CMK (cell line): ENCODE measurements around the gene RIN3.

Experiments
- DNase-seq: peaks from one replicate; pipeline ENCODE4 v3.0.0-alpha.2; 2010; ENCODE audit warnings: low read depth

RIN3 gene

DNA sequence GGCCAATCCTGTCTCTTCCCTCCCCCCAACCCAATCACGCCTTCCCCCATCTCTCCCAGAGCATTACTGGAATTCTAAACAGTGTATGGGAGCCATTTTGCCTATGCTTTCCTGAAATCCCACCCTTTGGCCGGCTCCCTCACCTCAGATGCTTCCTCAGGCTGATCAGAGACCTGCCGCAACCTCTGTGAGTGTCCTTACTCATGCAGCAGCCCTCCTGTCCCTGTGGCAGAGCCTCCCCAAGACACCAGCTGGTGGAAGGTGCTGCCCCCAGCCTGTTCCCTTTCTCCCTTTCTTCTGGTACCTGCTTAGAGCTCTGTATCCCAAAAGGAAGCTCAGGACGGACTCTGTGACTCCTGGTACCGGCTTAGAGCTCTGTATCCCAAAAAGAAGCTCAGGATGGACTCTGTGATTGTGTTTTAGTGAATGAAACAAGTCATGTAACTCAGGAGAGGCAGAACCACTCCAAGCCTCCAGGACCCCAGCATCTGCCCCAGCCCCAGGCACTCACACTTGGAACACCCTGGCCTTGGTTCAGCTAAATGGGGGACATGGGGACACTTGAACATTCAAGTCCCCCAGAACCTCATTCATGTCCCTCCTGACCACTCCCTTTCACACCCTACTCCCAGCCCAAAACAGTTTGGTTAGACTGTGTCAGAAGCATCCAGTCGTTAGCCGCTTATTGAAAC is 29.3 kb upstream of the RIN3 start:
- DNase-seq, result no peak

DNA sequence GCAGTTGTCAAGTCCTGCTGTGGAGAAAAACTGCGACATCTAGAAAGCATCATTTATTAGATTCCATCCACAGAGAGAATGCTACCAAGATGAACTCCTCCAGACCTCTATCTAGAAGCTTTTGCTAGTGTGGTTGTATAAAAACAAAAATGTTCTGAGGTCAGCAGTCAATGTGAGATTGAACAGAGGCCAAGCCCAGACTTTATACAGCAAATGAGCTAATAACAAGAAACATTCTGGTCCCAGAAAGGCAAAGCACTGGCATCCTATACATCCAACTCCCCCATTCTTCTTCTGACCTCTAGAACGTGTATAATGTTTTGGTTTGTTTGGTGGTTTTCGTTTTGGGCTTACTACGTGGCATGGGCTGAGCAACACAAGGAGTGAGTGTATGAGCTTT is 26.7 kb upstream of the RIN3 start:
- no peak for DNase-seq

DNA sequence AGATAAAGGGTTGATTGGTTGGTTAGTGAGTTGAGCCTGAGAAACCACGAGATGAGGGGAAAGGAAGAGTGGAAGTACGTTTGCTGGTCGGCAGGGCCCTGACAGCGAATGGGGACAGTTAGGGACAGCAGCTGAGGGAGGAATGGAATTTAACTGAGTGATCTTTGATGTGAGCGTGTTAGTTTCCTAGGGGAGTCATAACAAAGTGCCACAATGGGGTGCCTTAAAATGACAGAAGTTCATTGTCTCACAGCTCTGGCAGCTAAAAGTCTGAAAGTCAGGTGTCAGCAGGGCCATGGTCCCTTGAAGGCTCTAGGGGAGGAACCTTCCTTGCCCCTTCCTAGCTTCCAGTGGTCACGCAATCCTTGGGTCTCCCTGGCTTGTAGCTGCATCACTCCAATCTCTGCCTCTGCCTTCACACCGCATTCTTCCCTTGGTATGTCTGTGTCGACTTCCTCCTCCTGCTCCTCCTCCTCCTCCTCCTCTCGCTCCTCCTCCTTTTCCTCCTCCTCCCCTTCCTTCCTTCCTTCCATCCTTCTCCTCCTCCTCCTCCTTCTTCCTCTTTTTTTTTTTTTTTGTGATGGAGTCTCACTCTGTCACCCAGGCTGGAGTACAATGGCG is 26.0 kb upstream of the RIN3 start:
- no peak for DNase-seq

DNA sequence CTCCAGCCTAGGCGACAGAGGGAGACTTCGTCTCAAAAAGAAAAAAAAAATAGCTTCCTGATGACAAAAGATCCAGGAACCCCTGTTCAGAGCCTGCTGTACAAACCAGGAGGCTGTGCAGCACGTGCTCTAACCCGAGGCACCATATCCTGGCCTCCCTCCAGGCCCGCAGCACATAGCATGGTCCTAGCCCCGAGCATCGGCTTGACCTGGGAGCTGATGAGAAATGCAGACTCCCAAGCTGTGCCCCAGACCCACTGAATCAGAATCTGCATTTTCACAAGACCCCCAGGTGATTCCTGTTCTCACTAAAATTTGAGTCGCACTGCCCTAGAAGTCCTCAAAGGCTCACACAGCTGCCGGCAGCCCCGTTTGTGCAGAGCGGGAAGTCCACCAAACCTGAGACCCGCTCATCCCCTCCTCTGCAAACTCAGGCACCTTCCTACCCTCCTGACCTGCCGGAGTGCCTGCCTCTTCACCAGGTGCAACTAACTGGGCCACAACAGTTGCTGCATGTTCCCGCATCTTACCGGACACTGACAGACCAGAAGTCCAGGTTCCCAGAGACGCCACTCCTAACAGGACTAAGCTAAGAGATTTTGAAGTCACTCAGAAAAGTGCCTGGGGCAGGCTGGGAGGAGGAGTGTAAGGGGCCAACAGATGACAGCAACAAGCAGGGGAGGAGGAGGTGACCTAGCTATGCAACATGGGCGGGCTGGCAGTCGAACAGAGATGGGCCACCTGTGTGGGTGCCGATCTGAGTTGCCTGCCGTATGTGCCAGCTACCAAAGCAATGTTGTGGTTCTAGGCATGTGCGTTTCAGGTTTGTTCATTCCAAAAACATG is 24.0 kb upstream of the RIN3 start:
- DNase-seq, result no peak

DNA sequence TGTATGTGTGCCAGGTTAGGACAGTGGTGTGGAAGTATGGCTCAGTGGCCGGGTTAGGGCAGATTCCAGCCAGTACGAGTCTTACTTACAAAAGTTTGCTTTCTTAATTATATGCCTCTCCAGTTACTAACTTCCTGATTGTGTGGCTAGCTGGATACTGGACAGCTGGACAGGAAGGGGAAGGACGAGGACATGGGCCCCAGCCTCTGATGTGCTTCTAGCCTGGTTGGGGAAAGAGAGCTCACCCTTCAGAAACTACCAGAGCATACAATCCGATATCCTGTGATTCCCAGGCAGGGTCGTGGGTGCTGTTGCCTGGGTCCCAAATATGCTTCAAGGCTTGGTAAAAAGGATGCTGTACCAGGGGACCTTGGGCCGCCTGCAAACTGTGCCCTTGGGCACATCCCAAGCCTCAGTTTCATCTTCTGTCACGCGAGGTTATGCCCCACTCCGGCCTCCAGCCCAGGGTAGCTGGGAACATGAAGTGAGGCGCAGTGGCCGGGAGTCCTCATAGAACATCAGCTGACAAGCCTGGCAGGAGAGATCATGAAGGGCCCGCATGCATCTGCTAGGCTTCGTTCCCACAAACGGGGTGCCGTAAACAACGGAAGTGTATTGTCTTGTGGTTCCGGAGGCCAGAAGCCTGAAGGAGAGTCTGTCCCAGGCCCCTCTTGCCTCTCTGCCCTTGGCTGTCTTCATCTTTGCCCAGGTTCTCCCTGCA is 23.2 kb upstream of the RIN3 start:
- no peak for DNase-seq

DNA sequence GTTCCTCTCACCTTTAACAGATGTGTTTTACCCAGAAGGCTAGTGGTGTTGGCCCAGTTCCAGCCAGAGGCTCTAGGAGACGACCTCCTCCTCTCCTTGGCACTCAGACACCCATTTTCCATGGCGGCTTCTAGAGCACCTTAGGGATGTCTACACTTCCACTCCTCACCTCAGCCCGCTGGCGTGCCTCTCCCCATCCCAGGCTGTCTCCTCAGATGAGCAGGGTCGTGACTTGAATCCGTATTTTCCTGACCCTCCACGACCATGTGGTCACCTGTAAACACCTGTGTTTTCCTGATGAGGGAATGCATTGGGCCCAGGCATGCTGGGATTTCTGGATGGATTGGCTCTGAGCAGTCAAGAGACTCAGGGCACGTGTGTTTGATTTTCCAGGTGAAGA is 21.8 kb upstream of the RIN3 start:
- no peak for DNase-seq

DNA sequence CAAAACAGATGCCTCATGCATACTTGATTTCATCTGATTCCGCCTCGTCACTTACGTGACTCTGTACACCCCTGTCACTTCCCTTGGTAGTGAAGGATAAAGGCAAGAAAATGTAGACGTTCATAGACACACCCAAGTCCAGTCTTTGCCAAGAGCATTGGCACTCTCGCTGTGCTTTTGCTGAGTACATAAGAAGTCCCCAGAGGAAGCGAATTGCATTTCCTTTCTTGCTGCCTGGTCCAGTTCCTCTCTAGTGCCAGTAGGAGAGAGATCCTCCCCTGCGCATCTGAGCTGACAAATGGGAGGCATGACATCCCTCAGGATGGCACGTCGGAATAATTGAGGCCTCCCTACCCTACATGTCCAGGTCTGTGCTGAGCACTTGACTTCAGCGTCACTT is 21.3 kb upstream of the RIN3 start:
- DNase-seq, result no peak

DNA sequence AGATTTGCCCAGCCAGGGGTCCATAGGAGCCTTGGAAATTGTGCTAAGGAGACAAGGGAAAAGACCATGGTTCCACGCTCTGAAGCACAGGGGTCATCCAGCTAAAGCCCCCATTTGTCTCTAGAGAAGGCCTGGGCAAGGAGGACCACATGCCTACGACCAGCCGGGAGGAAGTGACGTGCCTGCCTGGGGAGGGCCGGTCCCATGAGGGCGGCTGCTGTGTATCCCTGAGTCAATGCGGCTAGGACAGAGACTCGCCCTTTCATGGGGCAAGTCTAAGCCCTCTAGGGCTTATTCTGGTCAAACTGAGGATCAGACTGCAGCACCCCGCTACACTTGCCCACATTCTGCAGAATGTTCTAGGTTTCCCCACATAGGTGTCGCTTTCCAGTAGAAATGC is 20.6 kb upstream of the RIN3 start:
- DNase-seq, result no peak

DNA sequence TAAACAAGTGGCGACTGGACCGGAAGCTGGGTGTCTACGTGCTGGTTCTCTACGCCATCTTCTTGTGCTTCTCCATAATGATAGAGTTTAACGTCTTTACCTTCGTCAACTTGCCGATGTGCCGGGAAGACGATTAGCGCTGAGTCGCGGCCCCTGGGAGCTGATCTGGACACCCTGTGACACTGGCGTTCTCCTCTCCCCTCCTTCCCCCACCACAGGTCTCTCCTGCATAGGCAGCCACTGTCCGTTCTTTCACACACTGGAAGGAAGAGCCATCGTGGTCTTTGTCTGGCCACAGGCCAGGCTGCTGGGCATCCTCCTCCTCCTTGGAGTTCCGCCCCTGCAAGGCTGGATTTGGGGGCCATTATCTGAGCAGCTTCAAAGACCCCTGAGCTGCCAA is 20.1 kb upstream of the RIN3 start:
- no peak for DNase-seq

DNA sequence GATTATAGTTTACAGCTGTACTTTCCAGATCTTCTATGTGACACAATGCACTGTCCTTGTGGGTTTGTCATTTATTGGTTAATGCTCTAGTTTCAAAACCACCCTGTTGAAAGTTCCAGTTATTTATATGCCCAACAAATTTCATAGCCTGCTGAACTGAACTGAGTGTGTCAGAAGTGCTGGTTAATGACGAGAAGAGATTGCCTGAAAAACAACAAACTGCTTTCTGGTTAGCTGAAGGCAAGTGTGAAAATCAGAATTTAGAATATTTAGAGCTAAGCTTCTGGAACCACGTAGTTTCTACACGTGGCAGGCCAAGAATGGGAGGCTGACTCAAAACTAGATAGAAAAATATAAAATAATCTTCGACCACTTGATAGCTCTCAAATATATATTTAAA is 19.1 kb upstream of the RIN3 start:
- DNase-seq, result no peak

DNA sequence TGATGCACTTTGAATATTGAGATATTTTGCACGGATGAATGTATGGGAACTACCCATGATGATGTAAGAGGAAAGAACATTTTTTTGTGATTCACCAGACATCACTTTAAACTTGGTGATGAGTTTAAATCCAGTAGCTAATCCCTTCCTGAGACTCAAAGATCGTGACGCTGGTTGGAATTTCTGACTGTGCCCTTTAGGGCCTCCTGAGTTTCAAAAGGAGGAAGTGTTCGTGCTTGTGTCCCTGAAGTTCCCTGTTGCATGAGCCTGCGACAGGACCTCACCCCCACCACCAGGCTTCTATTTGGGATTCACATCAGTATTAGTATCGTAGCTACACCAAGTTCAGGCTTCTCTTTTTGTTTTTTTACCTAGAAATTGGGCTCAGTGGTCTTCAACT is 18.6 kb upstream of the RIN3 start:
- DNase-seq, result no peak

DNA sequence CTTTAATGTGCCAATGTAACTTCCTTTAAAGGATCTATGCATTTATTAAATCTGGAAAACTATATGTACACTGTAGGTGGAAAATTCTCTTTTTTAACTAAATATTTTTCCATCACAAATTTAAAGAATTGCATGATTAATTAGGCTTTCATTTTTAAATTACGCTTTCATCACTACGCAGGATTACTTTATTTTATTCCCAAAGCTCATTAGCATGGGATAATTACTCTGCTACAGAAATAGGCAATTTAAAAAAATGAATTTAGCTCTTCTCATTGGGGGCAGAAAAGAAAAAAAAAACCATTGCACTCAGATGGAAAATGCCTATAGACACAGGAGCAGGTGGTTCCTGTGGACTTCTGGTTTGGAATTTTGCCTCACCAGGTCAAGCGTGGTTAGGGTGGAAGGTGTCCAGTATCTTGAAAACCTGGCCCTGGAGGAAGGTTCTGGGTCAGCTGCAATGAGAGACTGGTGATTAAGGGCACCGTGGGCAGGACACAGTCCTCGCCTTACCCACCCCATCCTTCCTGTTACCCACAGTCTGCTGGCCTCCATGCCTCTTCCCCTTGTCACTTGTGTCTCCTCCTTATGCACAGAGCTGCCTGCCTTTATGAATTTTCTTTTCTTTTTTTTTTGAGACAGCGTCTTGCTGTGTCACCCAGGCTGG is 17.3 kb upstream of the RIN3 start:
- no peak for DNase-seq

DNA sequence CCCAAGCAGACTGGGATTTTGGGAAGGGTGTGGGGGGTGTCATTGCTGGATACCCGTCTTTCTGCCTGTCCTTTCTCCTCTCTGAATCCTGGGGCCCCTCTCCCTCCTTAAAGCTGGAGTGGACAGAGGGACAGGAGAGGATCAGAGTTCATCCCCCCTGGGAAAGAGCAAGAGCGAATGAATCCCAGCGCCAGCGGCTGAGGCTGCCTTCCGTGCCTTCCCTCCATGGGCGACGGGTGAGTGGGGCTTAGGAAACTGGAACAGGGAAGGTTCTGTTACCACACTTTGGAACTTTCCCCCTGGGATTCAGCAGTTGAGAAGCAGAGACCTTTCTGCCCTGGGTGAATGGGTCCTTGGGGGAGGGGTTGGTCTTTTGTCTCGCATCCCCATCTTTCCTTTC is 16.2 kb upstream of the RIN3 start:
- no peak for DNase-seq

DNA sequence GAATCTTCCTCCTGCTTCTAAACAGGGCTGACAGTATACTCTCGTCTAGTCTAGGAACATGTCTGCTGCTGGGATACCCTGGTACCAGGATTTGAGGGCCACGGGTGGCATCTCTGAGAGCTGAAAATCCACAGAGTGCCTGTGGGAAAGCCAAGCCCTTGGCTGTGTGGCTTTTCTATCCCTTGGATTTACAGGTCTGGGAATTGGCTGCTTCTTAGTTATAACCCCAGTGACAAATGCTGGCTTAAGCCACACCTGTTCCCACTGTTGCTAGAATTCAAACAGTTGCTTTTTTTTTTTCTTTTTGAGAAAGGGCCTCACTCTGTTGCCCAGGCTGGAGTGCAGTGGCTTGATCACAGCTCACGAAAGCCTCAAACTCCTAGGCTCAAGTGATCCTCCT is 14.3 kb upstream of the RIN3 start:
- DNase-seq, result no peak

DNA sequence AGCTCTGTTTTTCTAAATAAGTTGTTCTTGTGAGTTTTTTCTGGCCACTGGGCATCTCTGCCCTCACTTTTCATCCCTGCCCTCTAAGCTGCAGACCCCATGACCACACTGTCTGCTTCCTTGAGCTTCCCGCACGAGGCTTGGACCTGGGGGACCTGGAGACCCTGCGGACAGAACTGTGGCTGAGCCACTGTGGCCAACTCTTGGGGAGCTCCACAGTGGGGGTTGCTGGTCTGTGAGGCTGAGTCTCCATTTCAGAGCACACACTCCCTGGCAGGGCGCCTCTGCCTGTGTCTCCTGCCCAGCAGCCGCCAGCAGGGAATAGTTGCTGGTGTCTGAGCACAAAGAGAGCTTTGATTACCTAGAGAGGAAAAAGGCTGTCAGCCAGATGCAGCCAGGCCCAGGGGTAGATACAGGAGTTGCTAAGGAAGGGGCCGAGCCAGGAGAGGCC is 13.1 kb upstream of the RIN3 start:
- no peak for DNase-seq

DNA sequence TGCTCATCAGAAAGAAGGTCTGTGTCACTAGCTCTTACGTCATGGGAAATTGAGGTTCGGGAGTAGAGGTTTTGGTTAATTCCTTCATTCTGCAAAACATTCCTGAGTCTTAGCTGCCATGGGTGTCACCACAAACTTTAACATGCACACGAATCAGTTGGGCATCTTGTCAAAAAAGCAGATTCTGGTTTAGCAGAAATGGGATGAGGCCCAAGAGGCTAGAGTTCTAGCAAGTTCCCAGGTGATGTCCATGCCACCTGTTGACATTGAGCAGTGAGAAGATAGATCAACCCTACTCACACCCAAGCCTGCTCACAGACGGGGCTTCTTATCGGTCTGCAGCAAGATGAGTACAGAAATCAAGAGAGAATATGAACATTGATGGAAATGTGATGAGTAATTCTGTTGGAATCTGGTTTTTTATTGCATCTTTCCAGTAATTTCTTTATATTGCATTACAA is 11.7 kb upstream of the RIN3 start:
- DNase-seq, result no peak

DNA sequence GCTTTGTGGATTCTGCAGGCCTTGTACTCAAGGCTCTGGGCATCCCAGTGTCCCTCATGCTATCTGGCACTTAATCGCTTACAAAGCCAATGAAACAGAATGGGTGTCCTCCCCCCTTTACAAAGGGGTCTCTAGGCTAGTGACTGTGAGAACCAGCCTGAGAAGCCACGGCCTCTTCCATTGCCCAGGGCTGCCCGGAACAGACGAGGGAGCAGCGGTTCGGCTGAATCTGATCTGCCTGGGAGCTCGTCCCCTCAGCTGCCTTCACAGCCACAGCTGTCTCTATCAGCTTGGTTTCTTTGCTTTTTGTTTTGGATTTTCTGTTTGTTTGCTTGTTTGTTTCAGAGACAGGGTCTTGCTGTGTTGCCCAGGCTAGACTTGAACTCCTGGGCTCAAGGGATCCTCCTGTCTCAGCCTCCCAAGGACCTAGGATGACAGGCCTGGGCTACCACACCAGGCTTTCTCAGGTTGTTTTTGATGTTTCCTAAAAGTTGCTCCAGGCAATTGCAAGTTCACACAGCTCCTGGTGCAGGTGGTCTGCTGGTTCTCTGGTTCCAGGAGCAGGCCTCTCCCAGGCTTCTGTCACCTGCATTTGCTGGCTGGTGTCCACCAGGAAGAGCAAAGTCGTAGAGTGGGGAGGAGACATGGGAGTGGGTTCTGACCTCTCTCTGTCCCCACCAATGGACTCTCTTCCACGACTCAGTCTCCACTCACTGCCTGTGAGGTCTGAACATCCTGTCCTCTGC is 10.9 kb upstream of the RIN3 start:
- no peak for DNase-seq

DNA sequence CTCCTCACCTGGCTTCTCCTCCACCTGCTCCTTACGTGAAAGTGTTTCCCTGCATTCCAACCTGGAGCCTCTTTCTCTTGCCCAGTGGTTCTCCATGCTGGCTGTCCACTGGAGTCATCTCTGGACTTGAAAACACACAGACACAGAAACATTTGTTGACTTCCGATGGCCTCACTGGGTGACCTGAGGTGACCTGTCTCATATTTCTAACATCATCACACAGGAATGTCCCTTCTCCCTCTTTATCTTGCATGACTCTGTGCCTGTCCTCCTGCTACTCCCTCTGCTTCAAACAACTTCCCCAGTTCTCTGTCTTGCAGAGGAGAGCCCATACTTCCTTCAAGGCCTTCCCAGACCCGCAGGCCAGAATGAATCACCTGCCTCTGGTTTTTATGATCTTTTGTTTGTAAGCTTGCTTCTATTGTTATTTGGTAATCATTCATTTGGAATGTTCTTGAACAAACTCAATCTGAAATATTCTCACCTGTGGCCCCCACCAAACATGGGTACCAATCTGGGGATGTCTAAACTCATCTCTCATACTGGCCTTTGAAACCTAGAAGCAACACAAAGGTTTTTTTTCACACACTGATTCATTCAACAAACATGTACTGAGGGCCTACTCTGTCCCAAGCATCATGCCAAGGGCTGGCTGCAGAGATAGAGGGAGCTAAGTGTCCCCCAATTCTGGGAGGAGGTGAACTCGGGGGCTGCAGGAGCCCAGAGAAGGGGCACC is 9.7 kb upstream of the RIN3 start:
- DNase-seq, result no peak

DNA sequence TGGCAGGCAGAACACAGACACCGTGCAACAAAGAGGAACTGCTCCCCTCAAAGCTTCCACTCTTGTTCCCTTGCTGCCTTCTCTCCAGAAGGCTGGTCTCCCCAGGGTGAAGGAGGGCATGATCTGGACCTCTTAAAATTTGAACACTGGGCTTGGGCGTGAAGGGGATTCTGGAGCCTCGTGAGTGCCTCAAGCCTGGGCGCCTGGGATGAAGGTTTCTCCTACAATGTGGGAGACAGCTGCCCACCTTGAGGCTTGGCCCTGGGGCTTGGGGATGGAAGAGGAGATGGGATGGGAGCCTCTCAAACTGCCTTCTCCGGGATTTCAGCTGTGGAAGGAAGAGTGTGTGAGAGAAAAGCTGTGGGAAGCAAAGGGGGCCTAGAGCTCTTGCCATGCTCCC is 7.8 kb upstream of the RIN3 start:
- DNase-seq, result no peak

DNA sequence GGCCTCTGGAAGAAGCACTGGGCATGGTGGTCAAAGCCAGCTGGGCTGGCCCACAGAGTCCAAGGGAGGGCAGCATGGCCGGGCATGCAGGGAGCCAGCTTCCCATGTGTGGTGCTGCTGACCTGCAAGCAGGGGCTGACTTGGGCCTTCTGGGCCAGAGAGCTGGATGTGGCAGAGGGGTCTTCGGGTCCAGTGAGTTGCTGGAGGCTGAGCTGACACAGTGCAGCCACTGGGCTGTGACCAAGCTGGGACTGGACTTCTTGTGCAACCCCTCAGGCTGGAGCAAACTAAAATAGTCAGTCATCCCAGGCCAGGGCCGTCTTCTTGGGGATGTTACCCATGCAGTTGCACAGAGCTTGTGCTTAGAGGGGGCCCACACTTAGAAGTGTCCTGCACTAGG is 7.3 kb upstream of the RIN3 start:
- no peak for DNase-seq
